B cell (primary cell): ENCODE data around the gene ACAP3. TPM values are rescaled to one million over a fixed set of nuclear protein-coding genes. Genes with fewer than 3 reads are reported as not detected.

Experiments used
- ATAC-seq: fragments of 200-7000 bp; cut with Tn5 transposase; one replicate; pipeline ENCODE4 v1.10.0; 2021; ENCODE audit warnings: low read depth, mild to moderate bottlenecking, moderate number of reproducible peaks, moderate library complexity
- CTCF ChIA-PET: fragments of 350-600 bp; sonication (Branson Sonifier 250); formaldehyde crosslinking; loops from one replicate; lab custom pipeline; 2021; ENCODE audit warnings: antibody characterized with exemption, inconsistent platforms; lab: Charles Lee
- POLR2A ChIA-PET: fragments of 350-600 bp; sonication (Branson Sonifier 250); formaldehyde crosslinking; loops from one replicate; lab custom pipeline; 2021; ENCODE audit warnings: antibody characterized with exemption; lab: Charles Lee
- DNase-seq: peaks from one replicate; pipeline ENCODE4 v3.0.0; 2013
- H2AFZ ChIP-seq: 2 replicates; pipeline ENCODE4 v1.6.1; 2012; ENCODE audit warnings: mild to moderate bottlenecking, low read depth, low read length; ENCODE audit not compliant: insufficient read depth, poor library complexity, severe bottlenecking
- H3K27ac ChIP-seq, 2 donors: 1 replicate in 1 of 2; 2 replicates in 1 of 2; pipeline ENCODE4 v1.5.1; 2012 to 2013; ENCODE audit warnings: low read length in 2 of 2, mild to moderate bottlenecking in 2 of 2, moderate library complexity in 1 of 2
- H3K27me3 ChIP-seq, 4 experiments: fragments of 200-600 bp in 1 of 4; sonication (generic) in 1 of 4; replicated peaks in 1 of 4; 1 replicate in 2 of 4; 2 replicates in 2 of 4; pipeline versions ENCODE4 v1.6.1 to v1.7.0; 2013 to 2016; ENCODE audit warnings: low read length in 3 of 4, mild to moderate bottlenecking in 2 of 4, mixed read lengths in 1 of 4, moderate library complexity in 1 of 4; ENCODE audit not compliant: insufficient read depth in 4 of 4, control insufficient read depth in 3 of 4; ENCODE audit errors: control extremely low read depth in 1 of 4
- H3K36me3 ChIP-seq, 2 experiments: replicated peaks in 1 of 2; 1 replicate in 1 of 2; 2 replicates in 1 of 2; pipeline versions ENCODE4 v1.6.1 to v1.7.1; 2013; ENCODE audit warnings: low read length in 1 of 2; ENCODE audit not compliant: insufficient read depth in 2 of 2, control insufficient read depth in 1 of 2; ENCODE audit errors: control extremely low read depth in 1 of 2, extremely low read depth in 1 of 2
- H3K4me1 ChIP-seq, 2 donors: fragments of 200-600 bp in 1 of 2; sonication (generic) in 1 of 2; 1 replicate in 1 of 2; 2 replicates in 1 of 2; pipeline versions ENCODE4 v1.5.1 to v1.6.1; 2013 to 2017; ENCODE audit warnings: low read length in 2 of 2; ENCODE audit not compliant: control insufficient read depth in 2 of 2, insufficient read depth in 2 of 2
- H3K4me2 ChIP-seq: replicated peaks from 2 replicates; pipeline ENCODE3; 2012; ENCODE audit warnings: mild to moderate bottlenecking, low read depth, low read length; ENCODE audit not compliant: poor library complexity, severe bottlenecking
- H3K4me3 ChIP-seq, 5 experiments: fragments of 200-600 bp in 1 of 5; sonication (generic) in 1 of 5; 1 replicate in 3 of 5; 2 replicates in 2 of 5; pipeline versions ENCODE4 v1.5.1 to v1.7.0; 2011 to 2016; ENCODE audit warnings: low read length in 4 of 5, mild to moderate bottlenecking in 4 of 5, low read depth in 2 of 5, control low read depth in 1 of 5, moderate library complexity in 1 of 5; ENCODE audit not compliant: insufficient read depth in 1 of 5; ENCODE audit errors: control extremely low read depth in 1 of 5, extremely low read depth in 1 of 5
- H3K79me2 ChIP-seq: fragments of 200-600 bp; sonication (generic); one replicate; pipeline ENCODE4 v1.6.0; 2016; ENCODE audit warnings: low read length; ENCODE audit not compliant: control insufficient read depth, insufficient read depth
- H3K9ac ChIP-seq: fragments of 200-600 bp; sonication (generic); 2 replicates; pipeline ENCODE4 v1.6.1; 2017; ENCODE audit warnings: mild to moderate bottlenecking, low read length, moderate library complexity
- H3K9me3 ChIP-seq, 3 donors: one replicate each; pipeline versions ENCODE4 v1.6.1 to v1.7.1; 2013; ENCODE audit warnings: low read length in 2 of 3; ENCODE audit not compliant: control insufficient read depth in 2 of 3, insufficient read depth in 1 of 3; ENCODE audit errors: control extremely low read depth in 1 of 3
- H4K20me1 ChIP-seq: 2 replicates; pipeline ENCODE4 v1.6.0; 2012; ENCODE audit warnings: mild to moderate bottlenecking, low read length; ENCODE audit not compliant: insufficient read depth, control insufficient read depth, poor library complexity, severe bottlenecking
- H3K27ac Mint-ChIP-seq: one replicate; pipeline ENCODE4 v1.8.0; 2021; ENCODE audit warnings: mixed read lengths
- H3K27me3 Mint-ChIP-seq: one replicate; pipeline ENCODE4 v1.8.0; 2021; ENCODE audit warnings: mixed read lengths
- H3K4me1 Mint-ChIP-seq: one replicate; pipeline ENCODE4 v1.8.0; 2021; ENCODE audit warnings: mixed read lengths
- H3K4me3 Mint-ChIP-seq: one replicate; pipeline ENCODE4 v1.8.0; 2021; ENCODE audit warnings: mixed read lengths
- H3K9me3 Mint-ChIP-seq: one replicate; pipeline ENCODE4 v1.8.0; 2022; ENCODE audit warnings: mixed read lengths; ENCODE audit not compliant: insufficient read depth
- CTCF ChIP-seq: fragments of 200-600 bp; IDR thresholded peaks from one replicate; pipeline ENCODE4 v1.8.0; 2022; ENCODE audit warnings: antibody characterized with exemption, mild to moderate bottlenecking
- EZH2 ChIP-seq: IDR thresholded peaks from 2 replicates; pipeline ENCODE4 v1.6.1; 2012; ENCODE audit warnings: borderline replicate concordance, low read depth, mild to moderate bottlenecking, moderate library complexity, low read length; ENCODE audit not compliant: insufficient read depth, poor library complexity, severe bottlenecking
- WGBS: methylation state at CpG from one replicate; pipeline ENCODE4 v1.1.5; 2013; ENCODE audit warnings: missing lambda C conversion rate; ENCODE audit not compliant: insufficient coverage; 5-methylcytosine and 5-hydroxymethylcytosine counted together
- intact Hi-C: fragments of 100-400 bp; cut with micrococcal nuclease; formaldehyde crosslinking; loops from one replicate; pipeline ENCODE4 v1.10.0; 2022
- polyA plus RNA-seq: library from polyadenylated mRNA; depleted of rRNA; stranded (reverse); fragments of >200 nt; gene quantifications from 2 replicates; pipeline ENCODE4 v1.2.3, GENCODE V29; 2012
- total RNA-seq, 2 donors: library from RNA; stranded (reverse); fragments of 120-200 nt in 1 of 2; gene quantifications; 1 replicate in 1 of 2; 2 replicates in 1 of 2; pipeline versions ENCODE4 v1.2.3 to v1.2.4, GENCODE V29; 2013 to 2022

ACAP3 gene
- total and polyA plus RNA-seq, 2 donors (not counting 1 experiment from before 2014, with no cell fraction given), result 40.7 to 124 TPM

GRCh38 chr1:1354271-1355247, 46.8 kb upstream of the ACAP3 start:
- Mint-ChIP-seq H3K27ac (peak overlapping the region; percentile 65), H3K9me3 (no peaks in the 10 kb centered on the region), H3K4me3 (peak overlapping the region; percentile 55), H3K27me3 (peaks cover 25% of the 10 kb centered on the region), H3K4me1 (peaks cover 23% of the 10 kb centered on the region)
- WGBS, result 15% methylated on average over 114 of the region's 116 CpGs
- Histone ChIP-seq H3K4me3 (no peak overlapping the region), H3K9me3 (peaks cover 0 to 13% (median 0%) of the 10 kb centered on the region in 3 donors), H3K27ac (no peak overlapping the region), H3K36me3 (no peaks in the 10 kb centered on the region), H4K20me1 (peaks cover 6% of the 10 kb centered on the region), H3K4me1 (peaks cover 39 to 42% of the 10 kb centered on the region in 2 donors), H3K27me3 (peaks cover 0 to 63% (median 19%) of the 10 kb centered on the region in 4 experiments), H3K79me2 (no peaks in the 10 kb centered on the region), H3K9ac (no peak overlapping the region), H3K4me2 (peak overlapping the region; percentile 55), H2AFZ (no peak overlapping the region)
- ATAC-seq (no peak), DNase-seq (peak; percentile 58)
- ChIA-PET CTCF (no interaction called here), POLR2A (interaction anchor here (0.7 kb wide), 1 partner anchor 50 kb away, joined by 3 read pairs; no protein-coding TSS in a partner anchor)
- TF ChIP-seq EZH2 (peak; percentile 73), CTCF (no peak)
- intact Hi-C loops, result no loop called here
